Keratinocyte (primary cell): Measurements from ENCODE around the gene SLC26A9. TPM values are rescaled to one million over a fixed set of nuclear protein-coding genes. Genes with fewer than 3 reads are reported as not detected.

Source experiments
- DNase-seq: peaks from one replicate; pipeline ENCODE4 v3.0.0-alpha.2; 2011; ENCODE audit warnings: low read depth, missing footprints, low spot score
- FAIRE-seq: peaks from 2 replicates; lab custom pipeline; 2011; peaks lifted over from hg19 to GRCh38; lab: Jason Lieb, UNC
- H2AFZ ChIP-seq: 2 replicates; pipeline ENCODE4 v1.6.0; 2012; ENCODE audit warnings: low read length, control low read depth, inconsistent platforms; ENCODE audit not compliant: control insufficient read depth
- H3K27ac ChIP-seq: 2 replicates; pipeline ENCODE4 v1.5.1; 2011; ENCODE audit warnings: low read length; ENCODE audit not compliant: control insufficient read depth, insufficient read depth
- H3K27me3 ChIP-seq: 3 replicates; pipeline ENCODE4 v1.6.0; 2011; ENCODE audit warnings: low read length; ENCODE audit not compliant: control insufficient read depth, insufficient read depth; ENCODE audit errors: extremely low read depth
- H3K36me3 ChIP-seq, 2 experiments: 2 replicates in 1 of 2; 3 replicates in 1 of 2; pipeline ENCODE4 v1.5.1; 2011; ENCODE audit warnings: low read length in 2 of 2, mild to moderate bottlenecking in 1 of 2; ENCODE audit not compliant: control insufficient read depth in 2 of 2, insufficient read depth in 2 of 2; ENCODE audit errors: extremely low read depth in 1 of 2
- H3K4me1 ChIP-seq: 3 replicates; pipeline ENCODE4 v1.5.1; 2011; ENCODE audit warnings: low read length; ENCODE audit not compliant: control insufficient read depth, insufficient read depth; ENCODE audit errors: extremely low read depth
- H3K4me2 ChIP-seq: 3 replicates; pipeline ENCODE4 v1.6.0; 2011; ENCODE audit warnings: low read depth, low read length; ENCODE audit not compliant: control insufficient read depth, insufficient read depth; ENCODE audit errors: extremely low read depth
- H3K4me3 ChIP-seq, 3 experiments: fragments of 200-600 bp in 1 of 3; sonication (generic) in 1 of 3; 2 replicates in 2 of 3; 3 replicates in 1 of 3; pipeline ENCODE4 v1.5.1; 2011 to 2016; ENCODE audit warnings: low read length in 3 of 3, mild to moderate bottlenecking in 3 of 3, control low read depth in 2 of 3, inconsistent platforms in 1 of 3, low read depth in 1 of 3, mixed read lengths in 1 of 3, mixed run types in 1 of 3, moderate library complexity in 1 of 3; ENCODE audit not compliant: control insufficient read depth in 2 of 3, insufficient read depth in 2 of 3; ENCODE audit errors: extremely low read depth in 1 of 3
- H3K79me2 ChIP-seq: 2 replicates; pipeline ENCODE4 v1.6.0; 2012; ENCODE audit warnings: low read length; ENCODE audit not compliant: control insufficient read depth, insufficient read depth
- H3K9ac ChIP-seq: 3 replicates; pipeline ENCODE4 v1.6.0; 2011; ENCODE audit warnings: low read length; ENCODE audit not compliant: control insufficient read depth, insufficient read depth; ENCODE audit errors: extremely low read depth
- H3K9me1 ChIP-seq: 3 replicates; pipeline ENCODE4 v1.6.0; 2011; ENCODE audit warnings: low read length; ENCODE audit not compliant: control insufficient read depth, insufficient read depth; ENCODE audit errors: extremely low read depth
- H3K9me3 ChIP-seq: 2 replicates; pipeline ENCODE4 v1.5.1; 2012; ENCODE audit warnings: low read depth, low read length; ENCODE audit not compliant: control insufficient read depth
- H4K20me1 ChIP-seq: 3 replicates; pipeline ENCODE4 v1.6.0; 2011; ENCODE audit warnings: low read length; ENCODE audit not compliant: control insufficient read depth, insufficient read depth; ENCODE audit errors: extremely low read depth
- EZH2 ChIP-seq: IDR thresholded peaks from one replicate; pipeline ENCODE4 v1.6.1; 2012; ENCODE audit warnings: inconsistent platforms, mild to moderate bottlenecking, low read length, moderate library complexity
- dilution Hi-C: fragments of 300-500 bp; cut with MboI; formaldehyde crosslinking; loops from one replicate; pipeline ENCODE4 v1.7.0; 2020; ENCODE audit warnings: low sequenced_read_pairs; ENCODE audit not compliant: extremely low pct_ligation_motif_present
- polyA plus RNA-seq, 5 experiments: library from polyadenylated mRNA; depleted of rRNA in 3 of 5; stranded (reverse) in 3 of 5; stranded (forward) in 1 of 5; unstranded in 1 of 5; fragments of >200 nt; gene quantifications; 1 replicate in 1 of 5; 2 replicates in 3 of 5; 3 replicates in 1 of 5; pipeline versions ENCODE4 v1.2.1 to v1.2.3, GENCODE V29; 2011 to 2012; ENCODE audit warnings: missing spikeins in 2 of 5, low read depth in 1 of 5, low replicate concordance in 1 of 5
- TF ChIP-seq, protein P1 (sequence below), 3 experiments: IDR thresholded peaks in 1 of 3; conservative IDR thresholded peaks in 1 of 3; optimal IDR thresholded peaks in 1 of 3; 2 replicates in 2 of 3; 3 replicates in 1 of 3; pipeline versions ENCODE3 to v1.5.1; 2011; ENCODE audit warnings: low read length in 3 of 3, mild to moderate bottlenecking in 3 of 3, moderate library complexity in 2 of 3, control low read depth in 1 of 3, inconsistent platforms in 1 of 3; ENCODE audit not compliant: insufficient read depth in 2 of 3; ENCODE audit errors: extremely low read depth in 1 of 3

The SLC26A9 gene
- polyA plus RNA-seq, 1 donor (not counting 4 experiments of a cell fraction or from before 2014, with no cell fraction given), result 0.03 TPM

DNA sequence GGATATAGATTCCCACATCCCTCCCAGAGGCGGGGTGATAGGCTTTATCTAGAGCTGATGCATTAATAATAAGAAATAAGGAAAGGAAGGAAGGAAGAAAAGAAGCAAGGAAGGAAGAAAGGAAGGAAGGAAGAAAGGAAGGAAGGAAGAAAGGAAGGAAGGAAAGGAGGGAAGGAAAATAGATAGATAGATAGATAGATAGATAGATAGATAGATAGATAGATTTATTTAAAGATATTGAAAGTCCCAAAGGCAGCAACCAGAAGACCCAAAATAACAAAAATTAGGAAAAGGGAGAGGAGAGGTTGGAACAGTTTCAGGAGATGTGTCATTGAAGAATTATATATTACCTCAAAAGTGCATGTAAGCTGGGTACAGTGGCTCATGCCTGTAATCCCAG lies 12.2 kb upstream of the SLC26A9 start:
- no peaks in the 10 kb centered on the region for H3K79me2 ChIP-seq
- FAIRE-seq (no peak), DNase-seq (no peak)
- H3K9ac ChIP-seq, result no peak overlapping the region
- H3K9me1 ChIP-seq, result peaks cover 2% of the 10 kb centered on the region
- dilution Hi-C loops, result no loop called here
- H4K20me1 ChIP-seq, result no peaks in the 10 kb centered on the region
- H2AFZ ChIP-seq, result no peak overlapping the region
- H3K4me3 ChIP-seq, result no peak overlapping the region
- no peak overlapping the region for H3K27ac ChIP-seq
- H3K4me2 ChIP-seq, result no peak overlapping the region
- H3K27me3 ChIP-seq, result peaks cover 52% of the 10 kb centered on the region
- H3K9me3 ChIP-seq, result no peaks in the 10 kb centered on the region
- TF ChIP-seq EZH2, result no peak
- TF ChIP-seq, protein P1, sequence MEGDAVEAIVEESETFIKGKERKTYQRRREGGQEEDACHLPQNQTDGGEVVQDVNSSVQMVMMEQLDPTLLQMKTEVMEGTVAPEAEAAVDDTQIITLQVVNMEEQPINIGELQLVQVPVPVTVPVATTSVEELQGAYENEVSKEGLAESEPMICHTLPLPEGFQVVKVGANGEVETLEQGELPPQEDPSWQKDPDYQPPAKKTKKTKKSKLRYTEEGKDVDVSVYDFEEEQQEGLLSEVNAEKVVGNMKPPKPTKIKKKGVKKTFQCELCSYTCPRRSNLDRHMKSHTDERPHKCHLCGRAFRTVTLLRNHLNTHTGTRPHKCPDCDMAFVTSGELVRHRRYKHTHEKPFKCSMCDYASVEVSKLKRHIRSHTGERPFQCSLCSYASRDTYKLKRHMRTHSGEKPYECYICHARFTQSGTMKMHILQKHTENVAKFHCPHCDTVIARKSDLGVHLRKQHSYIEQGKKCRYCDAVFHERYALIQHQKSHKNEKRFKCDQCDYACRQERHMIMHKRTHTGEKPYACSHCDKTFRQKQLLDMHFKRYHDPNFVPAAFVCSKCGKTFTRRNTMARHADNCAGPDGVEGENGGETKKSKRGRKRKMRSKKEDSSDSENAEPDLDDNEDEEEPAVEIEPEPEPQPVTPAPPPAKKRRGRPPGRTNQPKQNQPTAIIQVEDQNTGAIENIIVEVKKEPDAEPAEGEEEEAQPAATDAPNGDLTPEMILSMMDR (optimal IDR thresholded peaks at IDR 0.05 in 1 of 3, IDR thresholded peaks at IDR 0.05 in 1 of 3, conservative IDR thresholded peaks at IDR 0.05 in 1 of 3; ENCODE audit: extremely low read depth in 1 of 3, insufficient read depth in 2 of 3, low read length in 3 of 3), result no peak
- no peaks in the 10 kb centered on the region for H3K36me3 ChIP-seq
- peaks cover 10% of the 10 kb centered on the region for H3K4me1 ChIP-seq

DNA sequence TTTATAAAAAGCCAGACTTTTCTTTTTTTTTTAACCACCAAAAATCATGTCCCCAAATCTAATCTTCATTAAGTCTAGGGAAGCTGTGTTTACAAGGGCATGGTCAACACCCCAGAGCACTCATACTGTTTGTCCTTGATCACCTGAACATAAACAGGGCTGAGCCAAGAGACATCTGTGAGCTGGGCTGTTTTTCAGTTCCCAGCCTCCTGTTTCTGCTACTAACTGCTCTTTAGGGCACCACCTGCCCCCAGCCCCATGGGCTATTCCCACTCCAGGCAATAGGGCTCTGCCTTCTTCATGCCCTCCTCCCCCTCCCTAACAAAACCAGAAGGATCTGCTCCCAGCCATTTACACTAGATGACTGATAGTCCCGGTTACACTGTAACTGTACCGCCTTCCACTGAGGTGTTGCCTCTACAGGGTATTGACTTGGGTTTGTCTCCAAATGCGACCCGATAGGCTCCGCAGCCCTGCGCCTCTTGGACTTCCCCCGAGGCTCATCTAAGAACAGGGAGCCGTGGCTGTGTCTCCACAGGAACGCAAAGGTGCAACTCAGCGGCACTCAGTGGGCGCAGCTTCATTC lies 11.7 kb upstream of the SLC26A9 start:
- Histone ChIP-seq H3K36me3 (no peaks in the 10 kb centered on the region), H3K4me2 (no peak overlapping the region), H3K27ac (no peak overlapping the region), H4K20me1 (no peaks in the 10 kb centered on the region), H3K9me1 (peaks cover 2% of the 10 kb centered on the region), H3K4me3 (no peak overlapping the region), H3K9ac (no peak overlapping the region), H3K9me3 (no peaks in the 10 kb centered on the region), H2AFZ (no peak overlapping the region), H3K79me2 (no peaks in the 10 kb centered on the region), H3K27me3 (peaks cover 47% of the 10 kb centered on the region), H3K4me1 (peaks cover 16% of the 10 kb centered on the region)
- FAIRE-seq (no peak), DNase-seq (no peak)
- TF ChIP-seq, protein P1 (optimal IDR thresholded peaks at IDR 0.05 in 1 of 3, IDR thresholded peaks at IDR 0.05 in 1 of 3, conservative IDR thresholded peaks at IDR 0.05 in 1 of 3; ENCODE audit: extremely low read depth in 1 of 3, insufficient read depth in 2 of 3, low read length in 3 of 3), result no peak
- TF ChIP-seq EZH2, result no peak
- dilution Hi-C loops, result no loop called here
